HCT116 (cell line): ENCODE measurements around the gene ERAP2. TPM values are rescaled to one million over a fixed set of nuclear protein-coding genes. Genes with fewer than 3 reads are reported as not detected.

ENCODE experiments used
- ATAC-seq: fragments of 200-7000 bp; cut with Tn5 transposase; 2 replicates; pipeline ENCODE4 v1.9.1; 2020; ENCODE audit warnings: mild to moderate bottlenecking, moderate library complexity
- BruUV-seq: library from RNA; stranded (reverse); fragments of 400-500 nt; replicated peaks from 2 replicates; lab custom pipeline; 2021; lab: Mats Ljungman, UMichigan
- CTCF ChIA-PET: fragments of 300-600 bp; sonication (Branson Sonifier 250); formaldehyde crosslinking; loops from one replicate; lab custom pipeline; 2021; ENCODE audit warnings: antibody characterized with exemption; lab: Charles Lee
- POLR2A ChIA-PET: fragments of 300-600, 350-600 bp; sonication (Branson Sonifier 250); formaldehyde crosslinking; loops from one replicate; lab custom pipeline; 2021; ENCODE audit warnings: antibody characterized with exemption; lab: Charles Lee
- RAD21 ChIA-PET, 2 experiments: fragments of 300-600 bp; sonication (Branson Sonifier 250); formaldehyde crosslinking; loops; one replicate each; lab custom pipeline; 2023; ENCODE audit warnings: low total read pairs in 2 of 2; ENCODE audit not compliant: uncharacterized antibody in 2 of 2, unreplicated experiment in 2 of 2, low non-redundant PET in 1 of 2; lab: Charles Lee
- DNase-seq: peaks from one replicate; pipeline ENCODE4 v3.0.0-alpha.2; 2010; ENCODE audit warnings: low read depth, low spot score
- H2AFZ ChIP-seq: fragments of 200-600 bp; shearing (Covaris generic), sonication (generic); 2 replicates; pipeline ENCODE4 v1.6.1; 2017; ENCODE audit warnings: low read depth, mixed run types, mixed read lengths, antibody characterized with exemption, low read length; ENCODE audit not compliant: poor library complexity, severe bottlenecking
- H3K27ac ChIP-seq: 2 replicates; pipeline ENCODE4 v1.5.1; 2012; ENCODE audit warnings: low read depth, low read length
- H3K27me3 ChIP-seq: fragments of 200-600 bp; sonication (generic); 2 replicates; pipeline ENCODE4 v1.6.1; 2016; ENCODE audit warnings: mixed run types, low read length, mixed read lengths; ENCODE audit not compliant: insufficient read depth
- H3K36me3 ChIP-seq, 2 experiments: fragments of 200-500 bp in 1 of 2; fragments of 200-600 bp in 1 of 2; sonication (Bioruptor generic) in 1 of 2; sonication (generic) in 1 of 2; 2 replicates each; pipeline versions ENCODE4 v1.5.1 to v1.6.1; 2014 to 2016; ENCODE audit warnings: low read length in 2 of 2, inconsistent platforms in 1 of 2, mixed read lengths in 1 of 2, mixed run types in 1 of 2; ENCODE audit not compliant: insufficient read depth in 2 of 2, control insufficient read depth in 1 of 2
- H3K4me1 ChIP-seq, 2 experiments: fragments of 200-600 bp in 1 of 2; sonication (generic) in 1 of 2; 2 replicates each; pipeline versions ENCODE4 v1.5.1 to v1.6.1; 2012 to 2017; ENCODE audit warnings: low read length in 2 of 2, inconsistent platforms in 1 of 2, mild to moderate bottlenecking in 1 of 2, mixed read lengths in 1 of 2, mixed run types in 1 of 2, moderate library complexity in 1 of 2; ENCODE audit not compliant: insufficient read depth in 2 of 2, control insufficient read depth in 1 of 2
- H3K4me2 ChIP-seq: fragments of 200-600 bp; sonication (generic); 2 replicates; pipeline ENCODE4 v1.6.1; 2017; ENCODE audit warnings: mixed run types, low read length, mixed read lengths
- H3K4me3 ChIP-seq, 2 experiments: fragments of 200-600 bp in 1 of 2; sonication (generic) in 1 of 2; replicated peaks in 1 of 2; 2 replicates each; pipeline ENCODE4 v1.5.1; 2011 to 2016; ENCODE audit warnings: low read length in 2 of 2, control low read depth in 1 of 2, low read depth in 1 of 2, mild to moderate bottlenecking in 1 of 2, mixed read lengths in 1 of 2, mixed run types in 1 of 2
- H3K79me2 ChIP-seq: fragments of 200-600 bp; sonication (generic); 2 replicates; pipeline ENCODE4 v1.6.1; 2017; ENCODE audit warnings: mild to moderate bottlenecking, mixed run types, low read length, moderate library complexity, mixed read lengths; ENCODE audit not compliant: insufficient read depth
- H3K9ac ChIP-seq: fragments of 200-600 bp; sonication (generic); 2 replicates; pipeline ENCODE4 v1.6.1; 2016; ENCODE audit warnings: low read length, mixed read lengths
- H3K9me2 ChIP-seq: fragments of 200-600 bp; sonication (generic), shearing (Covaris generic); 2 replicates; pipeline ENCODE4 v1.6.1; 2017; ENCODE audit warnings: mixed run types, mild to moderate bottlenecking, moderate library complexity; ENCODE audit not compliant: insufficient read depth
- H3K9me3 ChIP-seq, 2 experiments: fragments of 200-500 bp in 1 of 2; fragments of 200-600 bp in 1 of 2; sonication (Bioruptor generic) in 1 of 2; sonication (generic) in 1 of 2; 2 replicates each; pipeline ENCODE4 v1.6.1; 2014 to 2017; ENCODE audit warnings: low read length in 2 of 2, mixed read lengths in 2 of 2, inconsistent platforms in 1 of 2, low read depth in 1 of 2, mild to moderate bottlenecking in 1 of 2, mixed run types in 1 of 2, moderate library complexity in 1 of 2; ENCODE audit not compliant: control insufficient read depth in 1 of 2, insufficient read depth in 1 of 2
- H4K20me1 ChIP-seq: fragments of 200-600 bp; sonication (generic), shearing (Covaris generic); 2 replicates; pipeline ENCODE4 v1.6.1; 2017; ENCODE audit warnings: mixed run types, mild to moderate bottlenecking, moderate library complexity; ENCODE audit not compliant: insufficient read depth
- ATF3 ChIP-seq: IDR thresholded peaks from 2 replicates; pipeline ENCODE4 v1.6.1; 2012
- CBX3 ChIP-seq: IDR thresholded peaks from 2 replicates; pipeline ENCODE4 v1.6.1; 2012; ENCODE audit warnings: low read depth
- ELF1 ChIP-seq: IDR thresholded peaks from 2 replicates; pipeline ENCODE4 v1.6.1; 2012; ENCODE audit warnings: low read depth, borderline replicate concordance
- JUND ChIP-seq: IDR thresholded peaks from 2 replicates; pipeline ENCODE4 v1.6.1; 2012
- SP1 ChIP-seq: IDR thresholded peaks from 2 replicates; pipeline ENCODE4 v1.6.1; 2012; ENCODE audit warnings: low read depth
- TCF7L2 ChIP-seq: IDR thresholded peaks from 2 replicates; pipeline ENCODE4 v1.7.0; 2011; ENCODE audit warnings: borderline replicate concordance, inconsistent platforms; ENCODE audit not compliant: insufficient read depth, insufficient read length; ENCODE audit errors: extremely low read depth
- YY1 ChIP-seq: IDR thresholded peaks from 2 replicates; pipeline ENCODE4 v1.6.1; 2011; ENCODE audit warnings: low read length, low read depth, moderate library complexity, mild to moderate bottlenecking; ENCODE audit not compliant: insufficient replicate concordance; ENCODE audit errors: extremely low read depth
- intact Hi-C: fragments of 100-400 bp; cut with micrococcal nuclease; formaldehyde crosslinking; loops from 2 replicates; pipeline ENCODE4 v1.10.0; 2022
- total RNA-seq: library from RNA; stranded (reverse); gene quantifications from one replicate; pipeline ENCODE4 v1.2.1, GENCODE V29; 2021; ENCODE audit not compliant: unreplicated experiment
- TF ChIP-seq, protein P1 (sequence below): IDR thresholded peaks from 2 replicates; pipeline ENCODE4 v1.6.1; 2012; ENCODE audit warnings: low read depth
- TF ChIP-seq, protein P2 (sequence below): IDR thresholded peaks from 2 replicates; pipeline ENCODE4 v1.6.1; 2011; ENCODE audit warnings: mild to moderate bottlenecking, low read length, moderate library complexity; ENCODE audit not compliant: insufficient replicate concordance; ENCODE audit errors: extremely low read depth

ERAP2 gene
- total RNA-seq, 1 experiment from 2014 or later = 2.2 TPM

GRCh38 chr5:96863114-96863513 lies 13.2 kb upstream of the ERAP2 start (continued):
- TF ChIP-seq, protein P1, sequence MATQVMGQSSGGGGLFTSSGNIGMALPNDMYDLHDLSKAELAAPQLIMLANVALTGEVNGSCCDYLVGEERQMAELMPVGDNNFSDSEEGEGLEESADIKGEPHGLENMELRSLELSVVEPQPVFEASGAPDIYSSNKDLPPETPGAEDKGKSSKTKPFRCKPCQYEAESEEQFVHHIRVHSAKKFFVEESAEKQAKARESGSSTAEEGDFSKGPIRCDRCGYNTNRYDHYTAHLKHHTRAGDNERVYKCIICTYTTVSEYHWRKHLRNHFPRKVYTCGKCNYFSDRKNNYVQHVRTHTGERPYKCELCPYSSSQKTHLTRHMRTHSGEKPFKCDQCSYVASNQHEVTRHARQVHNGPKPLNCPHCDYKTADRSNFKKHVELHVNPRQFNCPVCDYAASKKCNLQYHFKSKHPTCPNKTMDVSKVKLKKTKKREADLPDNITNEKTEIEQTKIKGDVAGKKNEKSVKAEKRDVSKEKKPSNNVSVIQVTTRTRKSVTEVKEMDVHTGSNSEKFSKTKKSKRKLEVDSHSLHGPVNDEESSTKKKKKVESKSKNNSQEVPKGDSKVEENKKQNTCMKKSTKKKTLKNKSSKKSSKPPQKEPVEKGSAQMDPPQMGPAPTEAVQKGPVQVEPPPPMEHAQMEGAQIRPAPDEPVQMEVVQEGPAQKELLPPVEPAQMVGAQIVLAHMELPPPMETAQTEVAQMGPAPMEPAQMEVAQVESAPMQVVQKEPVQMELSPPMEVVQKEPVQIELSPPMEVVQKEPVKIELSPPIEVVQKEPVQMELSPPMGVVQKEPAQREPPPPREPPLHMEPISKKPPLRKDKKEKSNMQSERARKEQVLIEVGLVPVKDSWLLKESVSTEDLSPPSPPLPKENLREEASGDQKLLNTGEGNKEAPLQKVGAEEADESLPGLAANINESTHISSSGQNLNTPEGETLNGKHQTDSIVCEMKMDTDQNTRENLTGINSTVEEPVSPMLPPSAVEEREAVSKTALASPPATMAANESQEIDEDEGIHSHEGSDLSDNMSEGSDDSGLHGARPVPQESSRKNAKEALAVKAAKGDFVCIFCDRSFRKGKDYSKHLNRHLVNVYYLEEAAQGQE = no peak
- no peak for TF ChIP-seq YY1
- no peak for TF ChIP-seq CBX3

DNA sequence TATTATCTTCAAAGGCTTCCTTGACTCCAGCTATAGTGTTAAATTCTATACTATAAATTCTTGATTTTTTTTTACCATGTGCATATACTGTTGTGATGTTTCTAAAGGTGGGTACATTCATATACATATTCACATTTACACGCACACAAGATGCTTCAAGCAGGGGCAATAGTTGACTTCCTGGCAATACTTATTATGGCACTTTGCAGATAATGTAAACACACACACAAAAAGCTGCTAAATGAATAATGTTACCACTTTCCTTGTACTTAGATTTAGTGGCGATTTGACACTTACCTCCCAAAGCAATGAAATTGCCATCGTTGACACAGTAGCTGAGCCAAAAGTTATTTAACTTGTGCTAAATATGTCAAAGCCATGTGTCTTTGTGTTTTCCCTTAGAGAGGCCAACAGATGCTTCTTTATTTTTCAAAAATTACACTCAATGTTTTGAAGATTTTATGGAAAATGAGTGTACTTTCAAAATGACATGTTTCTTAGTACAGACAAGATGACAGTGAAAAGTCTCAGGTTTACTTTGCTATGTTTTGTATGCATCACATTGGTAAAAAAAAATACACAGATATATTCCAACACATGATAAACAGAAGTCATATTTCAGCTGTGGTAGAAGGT lies 12.2 kb upstream of the ERAP2 start:
- Histone ChIP-seq H3K4me3 (no peak overlapping the region), H4K20me1 (no peaks in the 10 kb centered on the region), H2AFZ (no peak overlapping the region), H3K4me1 (no peaks in the 10 kb centered on the region), H3K79me2 (no peaks in the 10 kb centered on the region), H3K27me3 (no peaks in the 10 kb centered on the region), H3K36me3 (no peaks in the 10 kb centered on the region), H3K4me2 (no peak overlapping the region), H3K9me2 (no peaks in the 10 kb centered on the region), H3K9me3 (no peaks in the 10 kb centered on the region), H3K9ac (no peak overlapping the region), H3K27ac (no peak overlapping the region)
- RAD21 ChIA-PET = no interaction called here
- TF ChIP-seq JUND (no peak), TCF7L2 (no peak), ELF1 (no peak), SP1 (no peak), ATF3 (no peak)
- TF ChIP-seq, protein P2, sequence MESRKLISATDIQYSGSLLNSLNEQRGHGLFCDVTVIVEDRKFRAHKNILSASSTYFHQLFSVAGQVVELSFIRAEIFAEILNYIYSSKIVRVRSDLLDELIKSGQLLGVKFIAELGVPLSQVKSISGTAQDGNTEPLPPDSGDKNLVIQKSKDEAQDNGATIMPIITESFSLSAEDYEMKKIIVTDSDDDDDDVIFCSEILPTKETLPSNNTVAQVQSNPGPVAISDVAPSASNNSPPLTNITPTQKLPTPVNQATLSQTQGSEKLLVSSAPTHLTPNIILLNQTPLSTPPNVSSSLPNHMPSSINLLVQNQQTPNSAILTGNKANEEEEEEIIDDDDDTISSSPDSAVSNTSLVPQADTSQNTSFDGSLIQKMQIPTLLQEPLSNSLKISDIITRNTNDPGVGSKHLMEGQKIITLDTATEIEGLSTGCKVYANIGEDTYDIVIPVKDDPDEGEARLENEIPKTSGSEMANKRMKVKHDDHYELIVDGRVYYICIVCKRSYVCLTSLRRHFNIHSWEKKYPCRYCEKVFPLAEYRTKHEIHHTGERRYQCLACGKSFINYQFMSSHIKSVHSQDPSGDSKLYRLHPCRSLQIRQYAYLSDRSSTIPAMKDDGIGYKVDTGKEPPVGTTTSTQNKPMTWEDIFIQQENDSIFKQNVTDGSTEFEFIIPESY = no peak
- POLR2A ChIA-PET = no interaction called here
- intact Hi-C loops = loop anchor here (2.0 kb wide), 1 partner anchor 249 kb away; no protein-coding TSS in a partner anchor
- no TSS peak for BruUV-seq
- CTCF ChIA-PET = no interaction called here
- ATAC-seq = no peak
- DNase-seq = no peak
